ENCODE results near the gene PRKAG2. TPM values are rescaled to one million over a fixed set of nuclear protein-coding genes. Genes with fewer than 3 reads are reported as not detected.

PRKAG2 gene
- total and polyA plus RNA-seq, 4 donors: 17.5 to 33.3 (median 23.9) TPM

DNA sequence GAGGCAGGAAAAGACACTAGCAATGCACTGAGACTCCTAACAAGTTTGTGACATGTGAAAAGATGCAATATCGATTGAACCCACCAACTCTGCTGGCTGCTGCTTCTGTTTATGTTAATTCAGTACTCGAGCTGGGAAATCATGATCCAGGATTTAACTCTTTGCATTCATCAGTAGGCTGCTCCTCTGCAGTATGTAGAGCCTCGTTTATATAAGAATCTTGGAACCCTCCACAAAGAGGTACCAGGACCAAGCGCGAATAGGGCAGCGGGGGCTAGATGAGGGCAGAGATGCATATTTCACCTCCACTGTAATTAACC lies 7.8 kb downstream of the PRKAG2 start:
- WGBS, 2 donors: 59 to 60% methylated on average over 6 of the region's 6 CpGs
- Histone ChIP-seq H3K9me3 (ENCODE audit: control insufficient read depth in 4 of 4, insufficient read depth in 3 of 4, low read length in 3 of 4) (no peaks in the 10 kb centered on the region), H3K4me1 (ENCODE audit: control insufficient read depth in 5 of 5, insufficient read depth in 5 of 5, low read length in 5 of 5) (peaks cover 7 to 37% (median 12%) of the 10 kb centered on the region in 5 donors), H3K36me3 (ENCODE audit: control insufficient read depth in 4 of 4, insufficient read depth in 4 of 4, low read length in 4 of 4) (no peaks in the 10 kb centered on the region), H3K9ac (ENCODE audit: insufficient read depth in 1 of 2, low read length in 2 of 2) (peak overlapping the region in 1 of 2 donors; percentile 64), H3K4me3 (no peak overlapping the region), H3K27ac (ENCODE audit: low read depth in 1 of 2, low read length in 1 of 2) (peak overlapping the region; percentile 13 to 76), H3K27me3 (ENCODE audit: control insufficient read depth in 3 of 3, insufficient read depth in 3 of 3, low read length in 2 of 3) (peaks cover 0 to 3% (median 0%) of the 10 kb centered on the region in 3 donors)
- DNase-seq (peak in 2 of 3 donors; percentile 34 to 72), ATAC-seq (ENCODE audit: insufficient read depth, low FRiP score) (no peak)
- TF ChIP-seq CTCF (IDR thresholded peaks at IDR 0.05; ENCODE audit: control extremely low read depth, extremely low read depth): no peak

DNA sequence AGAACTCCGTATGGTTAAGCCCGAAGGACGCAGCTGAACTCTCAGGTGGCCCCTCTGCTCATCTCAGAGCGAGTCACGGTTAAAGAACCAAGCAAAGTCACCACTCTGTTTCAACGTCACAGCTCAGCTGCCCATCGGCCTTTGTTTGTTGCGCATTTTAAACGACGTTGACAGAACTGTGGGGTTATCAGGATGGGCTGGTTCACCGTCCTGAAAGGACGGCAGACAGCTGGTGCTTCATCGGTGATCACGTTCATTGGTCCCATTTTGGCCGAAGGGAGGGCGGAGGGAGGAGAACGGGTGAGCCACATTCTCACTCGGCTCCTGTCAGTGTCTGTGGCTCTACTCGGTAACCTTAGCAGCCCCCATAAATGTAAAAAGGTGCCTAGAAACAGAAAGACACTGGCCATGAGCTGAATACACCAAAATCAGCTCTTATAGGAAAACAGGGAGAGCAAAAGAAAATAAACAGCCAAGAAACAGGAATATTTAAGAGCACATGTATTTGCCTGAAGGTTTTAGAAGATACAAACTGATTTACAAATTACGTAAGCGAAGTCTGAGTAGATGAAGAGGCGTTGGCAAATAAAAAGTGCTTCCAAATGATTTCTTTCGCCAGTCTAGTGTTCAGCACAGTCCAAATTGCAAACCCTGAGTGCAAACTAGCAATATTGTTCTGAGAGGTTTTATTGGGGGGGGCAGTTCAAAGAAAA lies 8.4 kb downstream of the PRKAG2 start:
- ATAC-seq (ENCODE audit: insufficient read depth, low FRiP score) (no peak), DNase-seq (peak; percentile 35 to 75 (median 65))
- H3K36me3 ChIP-seq (ENCODE audit: control insufficient read depth in 4 of 4, insufficient read depth in 4 of 4, low read length in 4 of 4): no peaks in the 10 kb centered on the region
- no peaks in the 10 kb centered on the region for H3K9me3 ChIP-seq (ENCODE audit: control insufficient read depth in 4 of 4, insufficient read depth in 3 of 4, low read length in 3 of 4)
- no peak for TF ChIP-seq CTCF (IDR thresholded peaks at IDR 0.05; ENCODE audit: control extremely low read depth, extremely low read depth)
- WGBS, 2 donors: 59 to 76% methylated on average over 23 of the region's 23 CpGs
- H3K4me1 ChIP-seq (ENCODE audit: control insufficient read depth in 5 of 5, insufficient read depth in 5 of 5, low read length in 5 of 5): peaks cover 7 to 37% (median 12%) of the 10 kb centered on the region in 5 donors
- H3K4me3 ChIP-seq: no peak overlapping the region
- H3K27me3 ChIP-seq (ENCODE audit: control insufficient read depth in 3 of 3, insufficient read depth in 3 of 3, low read length in 2 of 3): peaks cover 0 to 3% (median 0%) of the 10 kb centered on the region in 3 donors
- peak overlapping the region; percentile 64 to 76 for H3K27ac ChIP-seq (ENCODE audit: low read depth in 1 of 2, low read length in 1 of 2)
- peak overlapping the region in 1 of 2 donors; percentile 64 for H3K9ac ChIP-seq (ENCODE audit: insufficient read depth in 1 of 2, low read length in 2 of 2)

DNA sequence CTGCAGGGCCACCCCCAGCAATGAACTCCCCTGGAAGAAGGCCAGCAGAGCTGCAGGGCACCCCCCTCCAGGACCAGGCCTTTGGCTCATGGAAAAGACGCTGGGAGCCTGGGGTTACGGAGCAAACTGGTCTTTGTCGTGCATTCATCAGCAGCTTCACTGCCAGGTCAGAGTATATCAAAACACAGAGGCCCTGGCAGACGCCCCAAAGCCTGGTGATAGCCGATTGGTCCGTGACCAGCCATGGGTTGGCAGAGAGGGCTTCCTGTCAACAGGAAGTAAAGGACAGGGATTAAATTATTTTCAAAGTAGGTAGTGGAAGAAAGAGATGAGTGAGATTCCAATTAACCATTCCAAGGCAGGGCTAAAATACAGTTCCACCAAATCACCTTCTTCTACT lies 9.0 kb downstream of the PRKAG2 start:
- H3K27ac ChIP-seq (ENCODE audit: low read depth in 1 of 2, low read length in 1 of 2): peak overlapping the region; percentile 64 to 76
- H3K27me3 ChIP-seq (ENCODE audit: control insufficient read depth in 3 of 3, insufficient read depth in 3 of 3, low read length in 2 of 3): peaks cover 0 to 3% (median 0%) of the 10 kb centered on the region in 3 donors
- no peaks in the 10 kb centered on the region for H3K36me3 ChIP-seq (ENCODE audit: control insufficient read depth in 4 of 4, insufficient read depth in 4 of 4, low read length in 4 of 4)
- DNase-seq: peak; percentile 64 to 65 (median 64)
- peak overlapping the region in 1 of 2 donors; percentile 63 for H3K9ac ChIP-seq (ENCODE audit: insufficient read depth in 1 of 2, low read length in 2 of 2)
- 39 to 69% methylated on average over 6 of the region's 6 CpGs for WGBS, 2 donors
- no peak for ATAC-seq (ENCODE audit: insufficient read depth, low FRiP score)
- H3K4me3 ChIP-seq: no peak overlapping the region
- H3K9me3 ChIP-seq (ENCODE audit: control insufficient read depth in 4 of 4, insufficient read depth in 3 of 4, low read length in 3 of 4): no peaks in the 10 kb centered on the region
- no peak for TF ChIP-seq CTCF (IDR thresholded peaks at IDR 0.05; ENCODE audit: control extremely low read depth, extremely low read depth)
- H3K4me1 ChIP-seq (ENCODE audit: control insufficient read depth in 5 of 5, insufficient read depth in 5 of 5, low read length in 5 of 5): peaks cover 7 to 37% (median 12%) of the 10 kb centered on the region in 5 donors
